HG02884 (cell line): Measurements from ENCODE around the gene CWH43.
"Not testable (repeated sequence)": the region's sequence is repeated elsewhere in the genome, so short reads cannot be mapped to it uniquely, and the experiment has no call there.

Source experiments
- ATAC-seq: cut with Tn5 transposase; IDR thresholded peaks from one replicate; pipeline ENCODE4 v1.9.1; 2021; ENCODE audit warnings: mild to moderate bottlenecking, moderate library complexity; ENCODE audit not compliant: unreplicated experiment

CWH43 gene

DNA sequence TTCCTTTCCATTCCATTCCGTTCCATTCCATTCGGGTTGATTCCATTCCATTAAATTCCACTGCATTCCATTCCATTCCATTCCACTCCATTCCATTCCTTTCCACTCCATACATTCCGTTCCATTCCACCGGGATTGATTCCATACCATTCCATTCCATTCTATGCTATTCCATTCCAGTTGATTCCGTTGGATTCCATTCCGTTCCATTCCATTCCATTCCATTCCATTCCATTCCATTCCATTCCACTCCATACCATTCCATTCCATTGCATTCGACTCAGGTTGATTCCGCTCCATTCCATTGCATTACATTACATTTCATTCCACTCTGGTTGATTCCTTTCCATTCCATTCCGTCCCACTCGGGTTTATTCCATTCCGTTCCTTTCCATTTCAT is 110.1 kb downstream of the CWH43 start:
- not testable (repeated sequence) for ATAC-seq

DNA sequence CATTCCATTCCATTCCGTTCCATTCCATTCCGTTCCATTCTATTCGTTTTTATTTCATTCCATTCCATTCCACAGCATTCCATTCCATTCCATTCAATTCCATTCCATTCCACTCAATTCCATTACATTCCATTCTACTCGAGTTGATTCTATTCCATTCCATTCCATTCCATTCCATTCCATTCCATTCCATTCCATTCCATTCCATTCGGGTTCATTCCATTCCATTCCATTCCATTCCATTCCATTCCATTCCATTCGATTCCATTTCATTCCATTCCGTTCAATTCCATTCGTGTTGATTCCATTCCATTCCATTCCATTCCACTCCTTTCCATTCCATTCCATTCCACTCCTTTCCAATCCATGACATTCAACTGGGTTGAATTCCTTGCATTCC is 110.6 kb downstream of the CWH43 start:
- ATAC-seq, result peak; percentile 28

- ATAC-seq, result not testable (repeated sequence)
Measured at GRCh38 chr4:49097071-49097470, 111.0 kb downstream of the CWH43 start.

GRCh38 chr4:49097505-49097904 is 111.4 kb downstream of the CWH43 start:
- not testable (repeated sequence) for ATAC-seq

DNA sequence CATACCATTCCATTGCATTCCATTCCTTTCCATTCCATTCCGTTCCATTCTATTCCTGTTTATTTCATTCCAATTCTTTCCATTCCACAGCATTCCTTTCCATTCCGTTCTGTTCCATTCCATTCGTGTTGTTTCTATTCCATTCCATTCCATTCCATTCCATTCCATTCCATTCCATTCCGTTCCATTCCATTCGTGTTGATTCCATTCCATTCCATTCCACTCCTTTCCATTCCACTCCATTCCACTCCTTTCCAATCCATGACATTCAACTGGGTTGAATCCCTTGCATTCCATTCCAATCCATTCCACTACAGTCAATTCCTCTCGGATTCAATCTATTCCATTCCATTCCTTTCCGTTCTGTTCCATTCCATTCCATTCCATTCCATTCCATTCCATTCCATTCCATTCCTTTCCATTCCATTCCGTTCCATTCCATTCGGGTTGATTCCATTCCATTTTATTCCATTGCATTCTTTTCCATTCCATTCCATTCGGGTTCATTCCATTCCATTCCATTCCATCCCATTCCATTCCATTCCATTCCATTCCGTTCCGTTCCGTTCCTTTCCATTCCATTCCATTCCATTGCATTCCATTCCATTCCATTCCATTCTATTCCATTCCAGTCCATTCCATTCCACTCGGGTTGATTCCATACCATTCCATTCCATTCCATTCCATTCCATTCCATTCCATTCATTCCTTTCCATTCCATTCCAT is 112.1 kb downstream of the CWH43 start:
- not testable (repeated sequence) for ATAC-seq

- ATAC-seq, result not testable (repeated sequence)
Measured at GRCh38 chr4:49099831-49100444, 113.9 kb downstream of the CWH43 start.

DNA sequence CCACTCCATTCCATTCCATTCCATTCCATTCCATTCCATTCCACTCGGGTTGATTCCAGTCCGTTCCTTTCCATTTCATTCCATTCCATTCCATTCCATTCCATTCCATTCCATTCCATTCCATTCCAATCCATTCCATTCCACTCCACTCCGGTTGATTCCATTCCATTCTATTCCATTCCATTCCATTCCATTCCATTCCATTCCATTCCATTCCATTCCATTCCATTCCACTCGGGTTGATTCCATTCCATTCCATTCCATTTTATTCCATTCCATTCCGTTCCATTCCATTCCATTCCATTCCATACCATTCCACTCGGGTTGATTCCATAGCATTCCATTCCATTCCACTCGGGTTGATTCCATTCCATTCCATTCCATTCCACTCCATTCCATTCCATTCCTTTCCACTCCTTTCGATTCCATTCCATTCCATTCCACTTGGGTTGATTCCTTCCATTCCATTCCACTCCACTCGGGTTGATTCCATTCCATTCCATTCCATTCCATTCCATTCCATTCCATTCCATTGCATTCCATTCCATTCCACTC is 116.3 kb downstream of the CWH43 start:
- ATAC-seq, result not testable (repeated sequence)

GRCh38 chr4:49103436-49104136 is 117.5 kb downstream of the CWH43 start:
- not testable (repeated sequence) for ATAC-seq

- ATAC-seq, result not testable (repeated sequence)
Measured at GRCh38 chr4:49104231-49104930, 118.3 kb downstream of the CWH43 start.

- ATAC-seq, result not testable (repeated sequence)
Measured at GRCh38 chr4:49105248-49105904, 119.3 kb downstream of the CWH43 start.

DNA sequence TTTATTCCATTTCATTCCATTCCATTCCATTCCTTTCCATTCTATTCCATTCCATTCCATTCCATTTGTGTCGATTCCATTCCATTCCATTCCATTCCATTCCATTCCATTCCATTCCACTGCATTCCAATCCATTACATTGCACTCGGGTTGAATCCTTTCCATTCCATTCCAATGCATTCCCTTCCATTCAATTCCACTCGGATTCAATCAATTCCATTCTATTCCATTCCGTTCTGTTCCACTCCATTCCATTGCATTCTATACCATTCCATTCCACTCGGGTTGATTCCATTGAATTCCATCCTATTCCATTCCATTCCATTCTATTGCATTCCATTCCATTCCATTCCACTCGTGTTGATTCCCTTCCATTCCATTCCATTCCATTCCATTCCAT is 121.2 kb downstream of the CWH43 start:
- ATAC-seq, result not testable (repeated sequence)

- ATAC-seq, result peak; percentile 30
Measured at GRCh38 chr4:49108183-49108978, 122.3 kb downstream of the CWH43 start.

GRCh38 chr4:49109567-49110166 is 123.6 kb downstream of the CWH43 start:
- ATAC-seq, result not testable (repeated sequence)

- peak; percentile 37 for ATAC-seq
Measured at GRCh38 chr4:49110579-49110978, 124.5 kb downstream of the CWH43 start.
